Spleen (tissue), 11 donors: ENCODE data around the gene MYO1G. TPM values are rescaled to one million over a fixed set of nuclear protein-coding genes. Genes with fewer than 3 reads are reported as not detected.
"Not testable (repeated sequence)": the region's sequence is repeated elsewhere in the genome, so short reads cannot be mapped to it uniquely, and the experiment has no call there.

Source experiments
- DNase-seq: peaks from one replicate; pipeline ENCODE4 v3.0.0-alpha.2; 2020
- H3K27ac ChIP-seq, 8 donors: fragments of 200-600 bp; sonication (generic) in 7 of 8; 1 replicate in 4 of 8; 2 replicates in 4 of 8; pipeline versions ENCODE4 v1.5.0 to v1.8.0; 2016 to 2021; ENCODE audit warnings: inconsistent platforms in 4 of 8, mild to moderate bottlenecking in 4 of 8, moderate library complexity in 1 of 8
- H3K27me3 ChIP-seq, 7 donors: fragments of 200-600 bp; sonication (generic) in 6 of 7; replicated peaks in 1 of 7; 1 replicate in 4 of 7; 2 replicates in 3 of 7; pipeline versions ENCODE4 v1.5.0 to v1.8.0; 2016 to 2021; ENCODE audit warnings: inconsistent platforms in 3 of 7, mild to moderate bottlenecking in 1 of 7
- H3K36me3 ChIP-seq, 6 donors: fragments of 200-600 bp; sonication (generic) in 5 of 6; 1 replicate in 4 of 6; 2 replicates in 2 of 6; pipeline versions ENCODE4 v1.5.0 to v1.8.0; 2016 to 2021; ENCODE audit warnings: inconsistent platforms in 2 of 6
- H3K4me1 ChIP-seq, 6 donors: fragments of 200-600 bp; sonication (generic) in 5 of 6; 1 replicate in 3 of 6; 2 replicates in 3 of 6; pipeline versions ENCODE4 v1.5.0 to v1.8.0; 2016 to 2021; ENCODE audit warnings: inconsistent platforms in 3 of 6
- H3K4me3 ChIP-seq, 8 donors: fragments of 200-600 bp; sonication (generic) in 7 of 8; 1 replicate in 4 of 8; 2 replicates in 4 of 8; pipeline versions ENCODE4 v1.5.0 to v1.8.0; 2016 to 2021; ENCODE audit warnings: inconsistent platforms in 4 of 8, mild to moderate bottlenecking in 4 of 8, moderate library complexity in 2 of 8
- H3K9me3 ChIP-seq, 8 donors: fragments of 200-600 bp; sonication (generic) in 7 of 8; 1 replicate in 4 of 8; 2 replicates in 4 of 8; pipeline versions ENCODE4 v1.5.0 to v1.8.0; 2016 to 2021; ENCODE audit warnings: inconsistent platforms in 4 of 8
- POLR2A ChIP-seq, 3 donors: fragments of 450-650 bp; IDR thresholded peaks; one replicate each; pipeline ENCODE4 v1.5.1; 2017; ENCODE audit warnings: antibody characterized with exemption in 3 of 3, mild to moderate bottlenecking in 1 of 3
- POLR2AphosphoS5 ChIP-seq, 3 donors: sonication (generic); formaldehyde crosslinking; IDR thresholded peaks; one replicate each; pipeline ENCODE4 v1.5.1; 2017; ENCODE audit warnings: antibody characterized with exemption in 3 of 3
- WGBS, 5 donors: extraction: QIAGEN DNeasy Blood & Tissue Kit in 3 of 5; methylation state at CpG; one replicate each; pipeline versions ENCODE4 v1.1.5 to v1.1.7; 2013 to 2018; 5-methylcytosine and 5-hydroxymethylcytosine counted together
- intact Hi-C: fragments of 100-400 bp; cut with DNase I; formaldehyde crosslinking; loops from one replicate; pipeline ENCODE4 v1.15.0; 2023; ENCODE audit warnings: low total_unique reads
- polyA plus RNA-seq, 3 donors: library from polyadenylated mRNA; stranded (reverse); fragments of 200-250 nt; gene quantifications; one replicate each; pipeline ENCODE4 v1.2.1, GENCODE V29; 2013
- total RNA-seq, 7 donors: library from RNA; depleted of rRNA in 3 of 7; stranded (reverse); fragments of >200 nt in 3 of 7; fragmentation: NEBNext Ultra II Directional in 4 of 7; extraction: Animal tissue kit (Norgen Biotek cat#: 25700) in 4 of 7; gene quantifications; one replicate each; pipeline versions ENCODE4 v1.1.0 to v1.2.1, GENCODE V29; 2016 to 2021
- TF ChIP-seq, protein P1 (sequence below), 11 experiments: fragments of 200-600 bp in 7 of 11; fragments of 450-650 bp in 4 of 11; sonication (generic) in 4 of 11; IDR thresholded peaks in 8 of 11; conservative IDR thresholded peaks in 3 of 11; 1 replicate in 7 of 11; 2 replicates in 4 of 11; pipeline versions ENCODE4 v1.4.0 to v1.8.0; 2016 to 2021; ENCODE audit warnings: antibody characterized with exemption in 11 of 11, inconsistent platforms in 4 of 11, mild to moderate bottlenecking in 1 of 11
- donor health status: healthy with polysubstance abuse.
- donor health status: DM: no; HTN: no; CAD: no; lungs with moderate emphysema.
- donor health status: DM: no; HTN: no; CAD: no.
- donor health status: Bipolar disorder and iron deficiency.
- donor health status: healthy.
- donor health status: DM: no; HTN: no; CAD: no.
- donor health status: DM: yes; HTN: yes; CAD: no.

The MYO1G gene
- total and polyA plus RNA-seq, 10 donors = 27.9 to 68.6 (median 59.1) TPM

DNA sequence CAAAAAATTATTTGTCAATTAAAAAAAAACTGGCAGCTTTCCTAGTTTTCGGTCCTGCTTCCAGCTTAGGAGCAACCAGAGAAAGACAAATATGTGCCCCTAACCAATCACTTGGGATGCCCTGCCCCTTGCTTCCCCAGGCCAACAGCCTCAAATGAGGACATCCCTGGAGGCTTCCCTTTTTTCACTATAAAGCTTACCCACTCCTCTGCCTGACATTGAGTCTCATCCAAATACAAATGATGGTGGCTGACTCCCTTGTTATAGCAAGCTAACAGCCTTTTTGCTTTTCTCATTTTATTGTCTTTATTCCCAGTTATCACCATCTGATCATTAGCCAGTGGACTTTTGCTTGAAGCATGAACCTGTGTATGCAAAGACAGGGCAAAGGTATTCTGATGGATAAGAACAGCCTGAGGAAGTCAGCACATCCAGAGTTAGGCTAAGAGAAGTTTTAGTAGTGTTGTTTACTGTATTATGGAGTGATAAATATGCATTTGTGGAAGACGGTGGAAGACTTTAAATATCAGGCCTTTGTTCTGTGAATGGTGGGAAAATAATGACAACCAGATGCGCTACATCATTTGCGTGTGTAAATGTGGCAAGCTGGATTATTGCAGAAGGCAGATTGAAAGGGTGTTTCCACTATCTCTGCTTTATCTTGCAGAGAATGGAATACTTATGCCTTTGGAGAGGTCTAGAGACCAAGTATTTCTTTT lies 19.5 kb upstream of the MYO1G start:
- peak overlapping the region; percentile 77 to 96 (median 88) for H3K27ac ChIP-seq
- peak overlapping the region in 5 of 8 donors; percentile 43 to 84 (median 72) for H3K4me3 ChIP-seq
- no peak for DNase-seq
- TF ChIP-seq POLR2AphosphoS5 (IDR thresholded peaks at IDR 0.05) (no peak), POLR2A (IDR thresholded peaks at IDR 0.05) (no peak)
- TF ChIP-seq, protein P1, sequence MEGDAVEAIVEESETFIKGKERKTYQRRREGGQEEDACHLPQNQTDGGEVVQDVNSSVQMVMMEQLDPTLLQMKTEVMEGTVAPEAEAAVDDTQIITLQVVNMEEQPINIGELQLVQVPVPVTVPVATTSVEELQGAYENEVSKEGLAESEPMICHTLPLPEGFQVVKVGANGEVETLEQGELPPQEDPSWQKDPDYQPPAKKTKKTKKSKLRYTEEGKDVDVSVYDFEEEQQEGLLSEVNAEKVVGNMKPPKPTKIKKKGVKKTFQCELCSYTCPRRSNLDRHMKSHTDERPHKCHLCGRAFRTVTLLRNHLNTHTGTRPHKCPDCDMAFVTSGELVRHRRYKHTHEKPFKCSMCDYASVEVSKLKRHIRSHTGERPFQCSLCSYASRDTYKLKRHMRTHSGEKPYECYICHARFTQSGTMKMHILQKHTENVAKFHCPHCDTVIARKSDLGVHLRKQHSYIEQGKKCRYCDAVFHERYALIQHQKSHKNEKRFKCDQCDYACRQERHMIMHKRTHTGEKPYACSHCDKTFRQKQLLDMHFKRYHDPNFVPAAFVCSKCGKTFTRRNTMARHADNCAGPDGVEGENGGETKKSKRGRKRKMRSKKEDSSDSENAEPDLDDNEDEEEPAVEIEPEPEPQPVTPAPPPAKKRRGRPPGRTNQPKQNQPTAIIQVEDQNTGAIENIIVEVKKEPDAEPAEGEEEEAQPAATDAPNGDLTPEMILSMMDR (IDR thresholded peaks at IDR 0.05 in 8 of 11, conservative IDR thresholded peaks at IDR 0.05 in 3 of 11) = no peak
- peaks cover 15 to 70% (median 48%) of the 10 kb centered on the region in 6 donors for H3K4me1 ChIP-seq
- H3K36me3 ChIP-seq = peaks cover 0 to 6% (median 0%) of the 10 kb centered on the region in 6 donors
- 88 to 95% (median 91%) methylated on average over 4 of the region's 4 CpGs for WGBS, 5 donors
- no peaks in the 10 kb centered on the region for H3K27me3 ChIP-seq
- intact Hi-C loops = no loop called here
- no peaks in the 10 kb centered on the region for H3K9me3 ChIP-seq

DNA sequence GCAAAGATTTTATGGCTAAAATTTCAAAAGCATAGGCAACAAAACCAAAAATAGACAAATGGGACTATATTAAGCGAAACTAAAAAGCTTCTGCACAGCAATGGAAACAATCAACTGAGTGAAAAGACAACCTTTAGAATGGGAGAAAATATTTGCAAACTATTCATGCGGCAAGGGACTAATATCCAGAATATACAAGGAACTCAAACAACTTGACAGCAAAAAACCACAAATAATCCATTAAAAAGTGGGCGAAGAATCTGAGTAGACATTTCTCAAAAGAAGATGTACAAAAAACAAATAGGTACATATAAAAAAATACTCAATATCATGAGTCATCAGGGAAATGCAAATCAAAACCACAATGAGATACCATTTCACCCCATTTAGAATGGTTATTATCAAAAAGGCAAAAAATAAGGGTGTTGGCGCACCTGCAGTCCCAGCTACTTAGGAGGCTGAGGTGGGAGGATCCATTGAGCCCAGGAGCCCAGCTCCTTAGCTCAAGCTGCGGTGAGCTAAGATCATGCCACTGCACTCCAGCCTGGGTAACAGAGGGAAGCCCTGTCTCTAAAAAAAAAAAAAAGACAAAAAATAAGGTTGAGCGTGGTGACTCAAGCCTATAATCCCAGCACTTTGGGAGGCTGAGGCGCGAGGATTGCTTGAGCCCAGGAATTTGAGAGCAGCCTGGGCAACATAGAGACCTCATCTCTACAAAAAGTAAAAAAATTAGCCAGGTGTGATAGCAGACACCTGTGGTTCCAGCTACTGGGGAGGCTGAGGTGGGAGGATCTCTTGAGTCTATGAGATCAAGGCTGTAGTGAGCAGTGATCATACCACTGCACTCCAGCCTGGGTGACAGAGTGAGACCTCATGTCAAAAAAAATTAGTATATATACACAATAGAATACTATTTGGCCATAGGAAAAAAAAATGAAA lies 17.0 kb upstream of the MYO1G start:
- intact Hi-C loops = no loop called here
- H3K4me1 ChIP-seq = peaks cover under 1 to 45% (median 27%) of the 10 kb centered on the region in 6 donors
- TF ChIP-seq POLR2AphosphoS5 (IDR thresholded peaks at IDR 0.05) (no peak), POLR2A (IDR thresholded peaks at IDR 0.05) (no peak)
- TF ChIP-seq, protein P1 (IDR thresholded peaks at IDR 0.05 in 8 of 11, conservative IDR thresholded peaks at IDR 0.05 in 3 of 11) = no peak
- H3K27ac ChIP-seq = peak overlapping the region in 5 of 8 donors; percentile 18 to 67 (median 39)
- 74 to 82% (median 75%) methylated on average over 8 of the region's 8 CpGs for WGBS, 5 donors
- no peaks in the 10 kb centered on the region for H3K36me3 ChIP-seq
- H3K4me3 ChIP-seq = no peak overlapping the region
- no peaks in the 10 kb centered on the region for H3K27me3 ChIP-seq
- H3K9me3 ChIP-seq = no peaks in the 10 kb centered on the region
- DNase-seq = no peak

DNA sequence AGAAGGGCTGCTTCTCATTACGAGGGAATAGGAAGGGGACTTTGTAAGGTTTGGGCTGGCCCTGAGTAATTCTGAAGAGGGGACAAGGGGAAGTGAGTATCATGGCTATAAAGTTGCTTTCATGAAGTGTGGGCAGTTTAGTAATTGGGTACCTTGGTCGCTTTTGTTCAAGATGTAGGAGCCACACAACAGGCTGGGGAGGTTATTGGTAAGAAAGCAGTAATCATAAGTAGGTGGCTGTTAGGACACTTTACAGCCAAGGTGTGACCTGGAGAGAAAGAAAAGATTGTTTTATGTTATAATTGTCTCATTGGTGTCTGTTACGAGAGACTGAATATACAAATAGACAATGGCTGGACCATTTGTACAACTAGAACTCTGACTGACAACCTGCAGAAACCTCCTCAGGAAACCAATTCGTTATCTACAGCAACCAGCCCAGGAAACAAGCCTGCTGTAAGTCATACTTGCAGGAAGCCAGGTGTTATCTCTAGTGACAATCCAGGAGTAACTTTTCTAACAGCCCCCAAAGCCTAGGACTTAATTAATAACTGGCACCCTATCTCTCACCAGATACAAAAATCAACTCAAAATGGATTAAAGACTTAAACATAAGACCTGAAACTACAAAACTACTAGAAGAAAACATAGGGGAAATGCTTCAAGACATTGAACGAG lies 16.2 kb upstream of the MYO1G start:
- 40 to 48% (median 44%) methylated on average over 5 of the region's 5 CpGs for WGBS, 5 donors
- H3K36me3 ChIP-seq = no peaks in the 10 kb centered on the region
- H3K4me3 ChIP-seq = no peak overlapping the region
- no peak for DNase-seq
- no peaks in the 10 kb centered on the region for H3K9me3 ChIP-seq
- peak overlapping the region in 6 of 8 donors; percentile 13 to 67 (median 26) for H3K27ac ChIP-seq
- H3K4me1 ChIP-seq = peaks cover 0 to 41% (median 26%) of the 10 kb centered on the region in 6 donors
- no peaks in the 10 kb centered on the region for H3K27me3 ChIP-seq
- intact Hi-C loops = no loop called here
- TF ChIP-seq, protein P1 (IDR thresholded peaks at IDR 0.05 in 8 of 11, conservative IDR thresholded peaks at IDR 0.05 in 3 of 11) = no peak
- TF ChIP-seq POLR2AphosphoS5 (IDR thresholded peaks at IDR 0.05) (no peak), POLR2A (IDR thresholded peaks at IDR 0.05) (no peak)

DNA sequence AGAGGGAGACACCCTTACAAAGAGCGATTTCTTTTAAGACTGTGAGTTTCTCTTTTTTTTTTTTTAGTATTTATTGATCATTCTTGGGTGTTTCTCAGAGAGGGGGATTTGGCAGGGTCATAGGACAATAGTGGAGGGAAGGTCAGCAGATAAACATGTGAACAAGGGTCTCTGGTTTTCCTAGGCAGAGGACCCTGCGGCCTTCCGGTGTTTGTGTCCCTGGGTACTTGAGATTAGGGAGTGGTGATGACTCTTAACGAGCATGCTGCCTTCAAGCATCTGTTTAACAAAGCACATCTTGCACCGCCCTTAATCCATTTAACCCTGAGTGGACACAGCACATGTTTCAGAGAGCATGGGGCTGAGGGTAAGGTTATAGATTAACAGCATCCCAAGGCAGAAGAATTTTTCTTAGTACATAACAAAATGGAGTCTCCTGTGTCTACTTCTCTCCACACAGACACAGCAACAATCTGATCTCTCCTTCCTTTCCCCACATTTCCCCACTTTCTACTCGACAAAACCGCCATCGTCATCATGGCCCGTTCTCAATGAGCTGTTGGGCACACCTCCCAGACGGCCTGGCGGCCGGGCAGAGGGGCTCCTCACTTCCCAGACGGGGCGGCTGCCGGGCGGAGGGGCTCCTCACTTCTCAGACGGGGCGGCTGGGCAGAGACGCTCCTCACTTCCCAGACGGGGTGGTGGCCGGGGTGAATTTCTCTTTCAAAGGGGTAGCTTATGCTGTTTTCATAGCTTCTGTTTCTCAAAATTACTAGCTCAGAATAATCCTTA lies 13.4 kb upstream of the MYO1G start:
- H3K27me3 ChIP-seq, H3K4me3 ChIP-seq, H3K9me3 ChIP-seq, intact Hi-C loops, H3K36me3 ChIP-seq: not testable (repeated sequence)
- Histone ChIP-seq H3K27ac (peak overlapping the region in 1 of 8 donors; percentile 41), H3K4me1 (peaks cover 0 to 34% (median 21%) of the 10 kb centered on the region in 6 donors)
- DNase-seq = peak; percentile 37
- WGBS, 5 donors = 74 to 86% (median 84%) methylated on average over 16 to 21 of the region's 21 CpGs
